Mesothelial cell of epicardium (in vitro differentiated cells): ENCODE results near the gene CTNNAL1. TPM values are rescaled to one million over a fixed set of nuclear protein-coding genes. Genes with fewer than 3 reads are reported as not detected.
"Not testable (repeated sequence)": the region's sequence is repeated elsewhere in the genome, so short reads cannot be mapped to it uniquely, and the experiment has no call there.

Experiments used
- DNase-seq, 2 experiments: peaks; one replicate each; pipeline ENCODE4 v3.0.0; 2021; ENCODE audit warnings: low spot score in 2 of 2; ENCODE audit not compliant: unreplicated experiment in 2 of 2
- H3K27ac Mint-ChIP-seq: 2 replicates; pipeline ENCODE4 v1.8.0; 2021; ENCODE audit warnings: mixed read lengths
- H3K27me3 Mint-ChIP-seq: 2 replicates; pipeline ENCODE4 v1.8.0; 2021; ENCODE audit warnings: low read depth, mixed read lengths
- H3K36me3 Mint-ChIP-seq: 2 replicates; pipeline ENCODE4 v1.8.0; 2021; ENCODE audit warnings: mixed read lengths
- H3K4me1 Mint-ChIP-seq: 2 replicates; pipeline ENCODE4 v1.8.0; 2021; ENCODE audit warnings: mixed read lengths
- H3K4me3 Mint-ChIP-seq: 2 replicates; pipeline ENCODE4 v1.8.0; 2021; ENCODE audit warnings: mild to moderate bottlenecking, moderate library complexity, mixed read lengths
- H3K9me3 Mint-ChIP-seq: 2 replicates; pipeline ENCODE4 v1.8.0; 2021; ENCODE audit warnings: mixed read lengths
- total RNA-seq: library from RNA; stranded (reverse); gene quantifications from 3 replicates; pipeline ENCODE4 v1.2.1, GENCODE V29; 2021
- TF ChIP-seq, protein P1 (sequence below): fragments of 200-600 bp; sonication (generic); IDR thresholded peaks from one replicate; pipeline ENCODE4 v1.5.0; 2021; ENCODE audit warnings: antibody characterized with exemption; ENCODE audit not compliant: unreplicated experiment

The CTNNAL1 gene
- total RNA-seq, 1 donor from 2014 or later = 26.7 TPM

DNA sequence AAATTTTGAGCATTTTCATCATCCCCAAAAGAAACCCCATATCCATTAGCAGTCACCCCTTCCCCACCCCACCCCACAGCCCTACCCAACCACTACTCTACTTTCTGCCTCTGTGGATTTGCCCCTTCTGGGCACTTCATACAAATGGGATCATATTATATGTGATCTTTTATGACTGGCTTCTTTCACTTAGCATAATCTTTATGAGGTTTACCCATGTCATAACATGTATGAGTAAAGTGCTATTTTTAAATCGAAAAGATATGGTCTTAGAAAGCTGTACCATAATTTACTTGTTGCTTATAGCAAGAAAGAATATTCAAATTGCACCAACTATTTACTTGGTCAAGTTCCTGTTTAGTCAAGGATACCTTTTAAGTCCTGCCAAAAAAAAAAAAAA, 92.1 kb downstream of the CTNNAL1 start:
- H3K36me3 Mint-ChIP-seq = peaks cover 35% of the 10 kb centered on the region
- H3K27me3 Mint-ChIP-seq = no peaks in the 10 kb centered on the region
- TF ChIP-seq, protein P1, sequence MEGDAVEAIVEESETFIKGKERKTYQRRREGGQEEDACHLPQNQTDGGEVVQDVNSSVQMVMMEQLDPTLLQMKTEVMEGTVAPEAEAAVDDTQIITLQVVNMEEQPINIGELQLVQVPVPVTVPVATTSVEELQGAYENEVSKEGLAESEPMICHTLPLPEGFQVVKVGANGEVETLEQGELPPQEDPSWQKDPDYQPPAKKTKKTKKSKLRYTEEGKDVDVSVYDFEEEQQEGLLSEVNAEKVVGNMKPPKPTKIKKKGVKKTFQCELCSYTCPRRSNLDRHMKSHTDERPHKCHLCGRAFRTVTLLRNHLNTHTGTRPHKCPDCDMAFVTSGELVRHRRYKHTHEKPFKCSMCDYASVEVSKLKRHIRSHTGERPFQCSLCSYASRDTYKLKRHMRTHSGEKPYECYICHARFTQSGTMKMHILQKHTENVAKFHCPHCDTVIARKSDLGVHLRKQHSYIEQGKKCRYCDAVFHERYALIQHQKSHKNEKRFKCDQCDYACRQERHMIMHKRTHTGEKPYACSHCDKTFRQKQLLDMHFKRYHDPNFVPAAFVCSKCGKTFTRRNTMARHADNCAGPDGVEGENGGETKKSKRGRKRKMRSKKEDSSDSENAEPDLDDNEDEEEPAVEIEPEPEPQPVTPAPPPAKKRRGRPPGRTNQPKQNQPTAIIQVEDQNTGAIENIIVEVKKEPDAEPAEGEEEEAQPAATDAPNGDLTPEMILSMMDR = no peak
- no peaks in the 10 kb centered on the region for H3K4me1 Mint-ChIP-seq
- no peak overlapping the region for H3K4me3 Mint-ChIP-seq
- DNase-seq = no peak
- H3K9me3 Mint-ChIP-seq = no peaks in the 10 kb centered on the region
- H3K27ac Mint-ChIP-seq = no peak overlapping the region

DNA sequence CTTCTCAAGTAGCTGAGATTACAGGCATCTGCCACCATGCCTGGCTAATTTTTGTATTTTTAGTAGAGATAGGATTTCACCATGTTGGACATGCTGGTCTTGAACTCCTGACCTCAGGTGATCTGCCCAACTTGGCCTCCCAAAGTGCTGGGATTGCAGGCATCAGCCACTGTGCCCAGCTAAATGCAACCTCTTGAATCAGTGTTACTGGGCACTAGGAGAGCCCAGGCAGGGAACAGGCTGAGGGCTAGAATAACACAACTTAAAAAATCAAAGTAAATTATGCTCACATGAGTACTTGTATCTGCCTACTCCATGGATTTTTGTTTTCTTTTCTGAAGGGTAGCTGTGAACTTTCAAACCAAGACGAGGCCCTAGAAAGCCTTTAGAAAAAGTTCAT, 92.9 kb downstream of the CTNNAL1 start:
- not testable (repeated sequence) for H3K4me1 Mint-ChIP-seq, H3K9me3 Mint-ChIP-seq, H3K27me3 Mint-ChIP-seq, H3K4me3 Mint-ChIP-seq, H3K27ac Mint-ChIP-seq, DNase-seq
- H3K36me3 Mint-ChIP-seq = peaks cover 37% of the 10 kb centered on the region

DNA sequence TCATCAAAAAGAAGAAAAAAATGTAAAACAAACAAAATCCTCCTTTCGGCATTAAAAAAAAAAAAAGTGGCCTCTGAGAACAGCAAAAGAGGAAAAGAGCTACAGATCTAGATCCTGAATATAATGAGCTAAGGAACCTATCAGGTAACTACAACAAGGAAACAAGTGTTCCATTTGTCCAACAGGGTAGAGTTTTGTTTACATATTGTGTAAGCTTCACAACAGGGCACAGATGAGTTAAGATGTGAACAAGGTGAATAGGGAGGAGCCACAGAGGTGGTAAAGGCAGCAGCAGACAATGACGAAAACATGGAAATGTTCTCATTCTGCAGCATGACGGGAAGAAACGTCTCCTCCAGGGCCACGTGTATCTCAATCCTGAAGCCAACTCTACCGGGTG, 93.8 kb downstream of the CTNNAL1 start:
- Mint-ChIP-seq H3K9me3 (no peaks in the 10 kb centered on the region), H3K36me3 (peaks cover 30% of the 10 kb centered on the region), H3K4me1 (no peaks in the 10 kb centered on the region), H3K27ac (no peak overlapping the region), H3K27me3 (no peaks in the 10 kb centered on the region), H3K4me3 (no peak overlapping the region)
- TF ChIP-seq, protein P1 = no peak
- no peak for DNase-seq

DNA sequence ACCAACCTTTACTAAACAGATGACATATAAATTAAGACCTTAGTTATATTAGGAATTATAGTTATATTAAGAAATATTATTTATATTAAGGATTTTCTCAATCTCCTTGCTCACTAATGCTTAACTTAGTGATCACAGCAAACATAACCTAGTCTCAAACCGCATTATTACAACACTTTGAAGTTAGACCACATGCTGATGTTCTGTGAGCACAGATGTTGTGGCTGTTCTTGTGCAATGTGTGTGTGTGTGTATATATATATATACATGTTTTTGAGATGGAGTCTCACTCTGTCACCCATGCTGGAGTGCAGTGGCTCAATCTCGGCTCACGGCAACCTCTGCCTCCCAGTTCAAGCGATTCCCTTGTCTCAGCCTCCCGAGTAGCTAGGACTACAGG, 99.9 kb downstream of the CTNNAL1 start:
- Mint-ChIP-seq H3K4me3 (no peak overlapping the region), H3K36me3 (peaks cover 44% of the 10 kb centered on the region), H3K27ac (no peak overlapping the region), H3K27me3 (no peaks in the 10 kb centered on the region), H3K9me3 (no peaks in the 10 kb centered on the region), H3K4me1 (no peaks in the 10 kb centered on the region)
- TF ChIP-seq, protein P1 = no peak
- DNase-seq = no peak

DNA sequence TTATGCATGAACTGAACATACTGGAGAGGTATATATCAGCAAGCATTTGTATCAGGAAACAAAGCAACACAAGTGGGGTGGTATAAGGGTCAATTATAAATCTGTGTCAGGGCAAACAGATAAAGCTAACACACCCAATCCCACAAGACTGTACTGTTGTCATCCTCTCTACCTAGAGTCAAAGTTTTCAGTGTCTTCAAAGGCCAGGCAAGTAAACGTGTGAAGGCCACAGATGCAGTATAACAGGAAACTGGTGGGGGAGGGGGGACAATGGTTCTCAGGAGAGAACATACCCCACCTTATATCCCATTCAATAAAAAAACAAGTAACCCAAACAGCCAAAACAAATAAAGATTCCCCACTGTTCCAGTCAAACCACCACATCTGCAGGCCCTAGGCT, 101.5 kb downstream of the CTNNAL1 start:
- Mint-ChIP-seq H3K27ac (no peak overlapping the region), H3K9me3 (no peaks in the 10 kb centered on the region), H3K4me3 (no peak overlapping the region), H3K4me1 (no peaks in the 10 kb centered on the region), H3K27me3 (no peaks in the 10 kb centered on the region), H3K36me3 (peaks cover 45% of the 10 kb centered on the region)
- DNase-seq = no peak
- TF ChIP-seq, protein P1 = no peak

DNA sequence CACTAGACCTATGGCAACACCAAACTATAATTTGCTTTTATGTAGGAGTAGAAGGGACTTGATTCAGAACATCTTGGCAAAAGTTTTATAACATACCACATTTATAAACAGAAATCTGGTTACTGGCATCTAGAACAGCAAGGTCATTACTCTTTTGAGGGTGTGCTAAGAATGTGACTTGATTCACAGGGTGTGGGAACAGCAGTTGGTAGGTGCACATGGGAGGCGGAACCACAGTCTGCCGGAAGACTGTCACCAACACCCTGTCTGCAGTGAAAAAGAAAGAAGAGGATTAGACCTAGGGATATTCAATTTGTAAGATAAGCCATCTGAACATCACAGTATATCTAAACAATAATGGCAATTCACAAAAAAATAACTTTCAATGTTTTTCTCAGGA, 102.4 kb downstream of the CTNNAL1 start:
- Mint-ChIP-seq H3K4me3 (no peak overlapping the region), H3K36me3 (peaks cover 43% of the 10 kb centered on the region), H3K27ac (no peak overlapping the region), H3K9me3 (no peaks in the 10 kb centered on the region), H3K27me3 (no peaks in the 10 kb centered on the region), H3K4me1 (no peaks in the 10 kb centered on the region)
- TF ChIP-seq, protein P1 = no peak
- DNase-seq = no peak
